DOHH2 (cell line): ENCODE data around the gene CCM2.

Source experiments
- EZH2phosphoT487 ChIP-seq: fragments of 200-600 bp; sonication (generic); IDR thresholded peaks from 2 replicates; pipeline ENCODE4 v1.6.1; 2017; ENCODE audit warnings: borderline replicate concordance, mild to moderate bottlenecking, antibody characterized with exemption, low read length, moderate library complexity, mixed read lengths
- TF ChIP-seq, protein P1 (sequence below): fragments of 200-600 bp; sonication (generic); IDR thresholded peaks from one replicate; pipeline ENCODE4 v1.5.1; 2014; ENCODE audit warnings: antibody characterized with exemption, mild to moderate bottlenecking, low read depth, low read length; ENCODE audit not compliant: poor library complexity, severe bottlenecking

GRCh38 chr7:45021604-45022296 is 21.7 kb downstream of the CCM2 start:
- TF ChIP-seq, protein P1, sequence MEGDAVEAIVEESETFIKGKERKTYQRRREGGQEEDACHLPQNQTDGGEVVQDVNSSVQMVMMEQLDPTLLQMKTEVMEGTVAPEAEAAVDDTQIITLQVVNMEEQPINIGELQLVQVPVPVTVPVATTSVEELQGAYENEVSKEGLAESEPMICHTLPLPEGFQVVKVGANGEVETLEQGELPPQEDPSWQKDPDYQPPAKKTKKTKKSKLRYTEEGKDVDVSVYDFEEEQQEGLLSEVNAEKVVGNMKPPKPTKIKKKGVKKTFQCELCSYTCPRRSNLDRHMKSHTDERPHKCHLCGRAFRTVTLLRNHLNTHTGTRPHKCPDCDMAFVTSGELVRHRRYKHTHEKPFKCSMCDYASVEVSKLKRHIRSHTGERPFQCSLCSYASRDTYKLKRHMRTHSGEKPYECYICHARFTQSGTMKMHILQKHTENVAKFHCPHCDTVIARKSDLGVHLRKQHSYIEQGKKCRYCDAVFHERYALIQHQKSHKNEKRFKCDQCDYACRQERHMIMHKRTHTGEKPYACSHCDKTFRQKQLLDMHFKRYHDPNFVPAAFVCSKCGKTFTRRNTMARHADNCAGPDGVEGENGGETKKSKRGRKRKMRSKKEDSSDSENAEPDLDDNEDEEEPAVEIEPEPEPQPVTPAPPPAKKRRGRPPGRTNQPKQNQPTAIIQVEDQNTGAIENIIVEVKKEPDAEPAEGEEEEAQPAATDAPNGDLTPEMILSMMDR: no peak
- TF ChIP-seq EZH2phosphoT487: no peak
